ENCODE data around the gene TCEAL3.

- no peak for TF ChIP-seq CTCF (IDR thresholded peaks at IDR 0.05)
- TF ChIP-seq POLR2A (IDR thresholded peaks at IDR 0.05) = no peak
These were observed 47.5 kb upstream of the TCEAL3 start for GRCh38 chrX:103560256-103560655.

Measured in lower leg skin (tissue), 3 donors.